Stomach (tissue), 4 donors: ENCODE results near the gene PHF21B.

Source experiments
- POLR2A ChIP-seq, 4 donors: fragments of 450-650 bp; IDR thresholded peaks; one replicate each; pipeline ENCODE4 v1.6.1; 2016; ENCODE audit warnings: antibody characterized with exemption in 4 of 4, control low read depth in 2 of 4, mild to moderate bottlenecking in 1 of 4, moderate library complexity in 1 of 4
- TF ChIP-seq, protein P1 (sequence below), 7 experiments: fragments of 450-650 bp in 4 of 7; fragments of 200-600 bp in 3 of 7; sonication (generic) in 3 of 7; IDR thresholded peaks; one replicate each; pipeline ENCODE4 v1.5.1; 2016 to 2019; ENCODE audit warnings: antibody characterized with exemption in 7 of 7, control low read depth in 2 of 7, mild to moderate bottlenecking in 1 of 7

DNA sequence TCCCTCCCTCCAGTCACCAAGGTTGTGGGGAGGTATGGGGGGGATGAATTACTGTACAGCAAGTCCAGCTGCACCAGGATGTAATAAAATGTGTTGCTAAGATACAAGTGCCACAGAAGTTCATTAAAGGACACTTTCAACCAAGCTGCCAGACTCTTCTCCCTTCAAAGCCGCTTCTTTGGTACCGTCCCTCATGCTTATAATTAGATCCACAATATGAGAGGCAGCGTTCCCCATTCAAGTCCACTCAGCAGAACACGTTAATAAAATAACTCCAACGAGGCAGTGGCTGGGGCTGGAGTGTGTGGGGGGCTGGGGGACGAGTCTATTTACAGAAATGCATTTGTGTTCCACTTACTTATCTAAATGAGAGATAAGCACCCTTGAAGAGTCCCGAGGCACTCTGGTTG, 14.7 kb downstream of the PHF21B start:
- TF ChIP-seq, protein P1, sequence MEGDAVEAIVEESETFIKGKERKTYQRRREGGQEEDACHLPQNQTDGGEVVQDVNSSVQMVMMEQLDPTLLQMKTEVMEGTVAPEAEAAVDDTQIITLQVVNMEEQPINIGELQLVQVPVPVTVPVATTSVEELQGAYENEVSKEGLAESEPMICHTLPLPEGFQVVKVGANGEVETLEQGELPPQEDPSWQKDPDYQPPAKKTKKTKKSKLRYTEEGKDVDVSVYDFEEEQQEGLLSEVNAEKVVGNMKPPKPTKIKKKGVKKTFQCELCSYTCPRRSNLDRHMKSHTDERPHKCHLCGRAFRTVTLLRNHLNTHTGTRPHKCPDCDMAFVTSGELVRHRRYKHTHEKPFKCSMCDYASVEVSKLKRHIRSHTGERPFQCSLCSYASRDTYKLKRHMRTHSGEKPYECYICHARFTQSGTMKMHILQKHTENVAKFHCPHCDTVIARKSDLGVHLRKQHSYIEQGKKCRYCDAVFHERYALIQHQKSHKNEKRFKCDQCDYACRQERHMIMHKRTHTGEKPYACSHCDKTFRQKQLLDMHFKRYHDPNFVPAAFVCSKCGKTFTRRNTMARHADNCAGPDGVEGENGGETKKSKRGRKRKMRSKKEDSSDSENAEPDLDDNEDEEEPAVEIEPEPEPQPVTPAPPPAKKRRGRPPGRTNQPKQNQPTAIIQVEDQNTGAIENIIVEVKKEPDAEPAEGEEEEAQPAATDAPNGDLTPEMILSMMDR (IDR thresholded peaks at IDR 0.05) = no peak
- TF ChIP-seq POLR2A (IDR thresholded peaks at IDR 0.05) = no peak
